SK-N-SH (cell line): ENCODE data around the gene GNAT3.

Source experiments
- CTCF ChIP-seq: fragments of 200-600 bp; sonication (generic); IDR thresholded peaks from 2 replicates; pipeline ENCODE4 v1.6.1; 2017; ENCODE audit warnings: antibody characterized with exemption, mild to moderate bottlenecking, moderate library complexity
- GABPA ChIP-seq: IDR thresholded peaks from 2 replicates; pipeline ENCODE4 v1.4.0; 2012; ENCODE audit warnings: low read depth, mild to moderate bottlenecking
- POLR2AphosphoS5 ChIP-seq: IDR thresholded peaks from 2 replicates; pipeline ENCODE4 v1.6.1; 2012; ENCODE audit warnings: low read depth, low read length
- RXRA ChIP-seq: IDR thresholded peaks from 2 replicates; pipeline ENCODE4 v1.4.0; 2012; ENCODE audit warnings: low read depth, mild to moderate bottlenecking, borderline replicate concordance
- SIN3A ChIP-seq: IDR thresholded peaks from 2 replicates; pipeline ENCODE4 v1.6.1; 2012; ENCODE audit warnings: low read depth, mild to moderate bottlenecking, low read length, moderate library complexity, borderline replicate concordance
- SMC3 ChIP-seq: IDR thresholded peaks from 2 replicates; pipeline ENCODE4 v1.6.1; 2012; ENCODE audit warnings: low read depth, low read length, improper control_type of control experiment
- ZBTB33 ChIP-seq: IDR thresholded peaks from 2 replicates; pipeline ENCODE4 v1.4.0; 2012; ENCODE audit warnings: low read depth, borderline replicate concordance

- TF ChIP-seq CTCF (no peak), SMC3 (no peak), GABPA (no peak), SIN3A (no peak), RXRA (no peak), ZBTB33 (no peak), POLR2AphosphoS5 (no peak)
These were observed 96.8 kb downstream of the GNAT3 start for GRCh38 chr7:80415114-80415513.
